Caki2 (cell line): Measurements from ENCODE around the gene RNF31. TPM values are rescaled to one million over a fixed set of nuclear protein-coding genes. Genes with fewer than 3 reads are reported as not detected.
"Not testable (repeated sequence)": the region's sequence is repeated elsewhere in the genome, so short reads cannot be mapped to it uniquely, and the experiment has no call there.

ENCODE experiments used
- DNase-seq: peaks from one replicate; pipeline ENCODE4 v3.0.0-alpha.2; 2015; ENCODE audit warnings: low read depth
- in situ Hi-C: cut with HindIII; loops from 2 replicates; pipeline ENCODE4 v1.10.0; 2016; ENCODE audit warnings: low sequenced_read_pairs, low pct_unique_long_range_greater_than_20kb, mixed read lengths
- total RNA-seq: library from RNA; depleted of rRNA; stranded (reverse); fragments of >200 nt; shearing (Covaris generic); gene quantifications from 2 replicates; pipeline ENCODE4 v1.2.3, GENCODE V29; 2014; ENCODE audit warnings: low replicate concordance

Gene RNF31
- total RNA-seq, 1 experiment from 2014 or later, result 48.9 TPM

DNA sequence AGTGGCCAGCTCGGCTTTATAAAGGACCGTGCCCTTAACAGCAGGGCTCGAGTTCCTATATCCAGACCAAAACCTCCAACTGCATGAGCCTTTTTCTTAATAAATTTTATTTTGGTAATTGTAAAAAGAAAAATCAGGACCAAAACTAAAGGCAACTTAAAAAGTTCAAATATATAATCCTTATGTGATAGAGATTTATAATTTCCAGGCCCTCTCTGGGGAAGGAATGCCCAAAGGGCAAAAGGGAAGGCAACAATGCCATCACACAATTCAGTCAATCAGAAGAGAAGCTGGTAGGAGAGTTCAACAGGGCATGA, 41.7 kb downstream of the RNF31 start:
- DNase-seq, result no peak
- in situ Hi-C loops, result no loop called here

- in situ Hi-C loops, result no loop called here
Measured at GRCh38 chr14:24189460-24189859, 42.2 kb downstream of the RNF31 start.

GRCh38 chr14:24190416-24190815, 43.1 kb downstream of the RNF31 start:
- DNase-seq, result no peak
- in situ Hi-C loops, result no loop called here

More at GRCh38 chr14:24189460-24189859, 42.2 kb downstream of the RNF31 start:
- DNase-seq, result no peak

DNA sequence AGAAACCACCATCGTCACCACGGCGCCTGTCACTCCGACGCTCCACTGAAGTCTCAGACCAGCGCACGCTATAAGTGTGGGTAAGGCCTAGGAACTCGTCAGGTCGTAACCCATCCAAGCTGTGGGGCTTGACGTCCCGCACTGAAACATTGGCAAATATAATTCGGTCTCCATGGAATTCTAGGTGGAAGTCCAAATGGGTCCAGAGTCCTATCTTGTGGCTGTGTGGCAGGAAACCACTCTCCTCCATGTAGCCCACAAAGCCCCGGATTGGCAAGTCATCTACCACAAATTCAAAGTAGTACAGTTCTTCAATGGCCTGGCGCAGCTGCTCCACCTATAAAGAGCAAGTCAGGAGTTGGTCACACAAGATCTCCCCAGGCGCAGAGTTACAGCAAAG, 45.6 kb downstream of the RNF31 start:
- in situ Hi-C loops, result no loop called here
- no peak for DNase-seq

DNA sequence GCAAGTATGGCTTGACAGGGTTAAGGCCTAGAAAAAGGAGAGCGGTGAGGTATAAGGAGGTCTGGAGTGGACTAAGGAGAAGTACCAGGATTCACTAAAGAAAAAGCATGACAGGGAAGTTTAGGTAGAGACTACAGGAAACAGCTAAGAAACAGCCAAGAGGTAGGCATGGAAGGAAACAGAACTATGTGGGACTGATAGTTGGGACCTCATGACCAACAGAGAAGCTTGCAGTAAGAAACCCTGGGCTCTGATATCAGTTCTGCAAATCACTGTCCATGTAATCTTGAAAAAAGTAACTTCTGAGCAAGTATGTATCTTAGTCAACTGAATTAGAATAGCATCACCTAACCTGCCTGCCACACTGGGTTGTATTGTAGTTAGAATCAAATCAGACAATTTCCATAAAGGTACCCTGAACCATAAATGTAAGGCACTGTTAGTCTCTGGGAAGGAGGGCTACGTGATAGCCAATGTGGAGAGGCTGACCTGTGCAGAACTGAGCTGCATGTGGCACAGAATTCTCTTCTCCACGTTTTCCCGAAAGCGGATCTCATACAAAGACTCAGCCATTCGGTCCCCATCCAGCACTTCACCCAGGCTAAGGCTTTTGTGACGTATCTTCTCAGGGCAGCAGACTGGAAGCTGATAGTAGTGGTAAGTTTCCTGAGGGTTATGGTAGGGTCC, 47.0 kb downstream of the RNF31 start:
- in situ Hi-C loops, result no loop called here
- DNase-seq, result no peak

- in situ Hi-C loops, result no loop called here
Measured at GRCh38 chr14:24194873-24195185, 47.5 kb downstream of the RNF31 start.

DNA sequence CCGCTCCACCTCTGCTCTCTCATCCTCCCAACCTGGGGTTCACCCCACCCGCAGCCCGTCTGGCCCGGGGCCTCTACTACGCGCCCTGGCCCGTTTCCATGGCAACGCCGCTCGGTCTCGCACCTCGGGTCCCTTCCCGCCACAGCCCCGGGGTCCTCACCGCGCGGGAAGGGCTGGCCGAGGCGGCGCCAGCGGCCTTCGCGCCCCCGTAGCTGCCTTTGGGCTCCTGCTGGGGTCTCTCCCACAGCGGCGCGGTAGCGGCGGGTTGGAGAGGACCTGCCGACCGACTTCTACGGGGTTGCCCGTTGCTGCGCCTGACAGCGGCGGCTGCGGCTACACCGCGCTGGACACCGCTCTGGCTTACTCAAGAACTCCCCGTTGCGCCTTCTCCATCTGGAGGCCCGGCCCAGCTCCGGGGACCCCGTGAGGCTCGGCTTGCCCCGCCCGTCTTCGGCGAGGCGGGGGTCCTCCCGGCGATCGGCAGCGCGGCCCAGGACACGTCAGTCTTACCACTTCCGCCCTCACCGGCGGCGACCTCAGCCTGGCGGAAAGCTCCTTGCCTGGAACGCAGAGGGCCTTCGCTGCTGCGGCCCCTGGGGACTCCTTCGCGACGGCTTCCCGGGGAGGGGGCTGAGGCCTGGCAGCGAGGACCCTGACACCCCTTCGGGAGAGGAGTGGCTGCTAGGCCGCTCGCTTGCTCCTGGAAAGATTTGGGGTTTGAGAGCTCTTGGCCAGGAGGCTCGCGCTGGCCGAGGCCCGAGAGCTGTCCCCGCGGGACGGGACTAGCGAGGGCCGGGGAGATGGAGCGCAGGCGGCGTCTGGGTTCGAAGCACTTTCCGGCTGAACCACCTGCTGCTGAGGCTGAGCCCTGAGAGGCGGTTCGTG, 48.1 kb downstream of the RNF31 start, which contains the start of gene TM9SF1:
TM9SF1 (minus strand) TSS at position 256 of the 885 bp plus-strand sequence. CDS start 422 bp downstream, outside the sequence.
- in situ Hi-C loops, result no loop called here
- DNase-seq, result peak; percentile 81

More at GRCh38 chr14:24194873-24195185, 47.5 kb downstream of the RNF31 start:
- DNase-seq, result no peak

DNA sequence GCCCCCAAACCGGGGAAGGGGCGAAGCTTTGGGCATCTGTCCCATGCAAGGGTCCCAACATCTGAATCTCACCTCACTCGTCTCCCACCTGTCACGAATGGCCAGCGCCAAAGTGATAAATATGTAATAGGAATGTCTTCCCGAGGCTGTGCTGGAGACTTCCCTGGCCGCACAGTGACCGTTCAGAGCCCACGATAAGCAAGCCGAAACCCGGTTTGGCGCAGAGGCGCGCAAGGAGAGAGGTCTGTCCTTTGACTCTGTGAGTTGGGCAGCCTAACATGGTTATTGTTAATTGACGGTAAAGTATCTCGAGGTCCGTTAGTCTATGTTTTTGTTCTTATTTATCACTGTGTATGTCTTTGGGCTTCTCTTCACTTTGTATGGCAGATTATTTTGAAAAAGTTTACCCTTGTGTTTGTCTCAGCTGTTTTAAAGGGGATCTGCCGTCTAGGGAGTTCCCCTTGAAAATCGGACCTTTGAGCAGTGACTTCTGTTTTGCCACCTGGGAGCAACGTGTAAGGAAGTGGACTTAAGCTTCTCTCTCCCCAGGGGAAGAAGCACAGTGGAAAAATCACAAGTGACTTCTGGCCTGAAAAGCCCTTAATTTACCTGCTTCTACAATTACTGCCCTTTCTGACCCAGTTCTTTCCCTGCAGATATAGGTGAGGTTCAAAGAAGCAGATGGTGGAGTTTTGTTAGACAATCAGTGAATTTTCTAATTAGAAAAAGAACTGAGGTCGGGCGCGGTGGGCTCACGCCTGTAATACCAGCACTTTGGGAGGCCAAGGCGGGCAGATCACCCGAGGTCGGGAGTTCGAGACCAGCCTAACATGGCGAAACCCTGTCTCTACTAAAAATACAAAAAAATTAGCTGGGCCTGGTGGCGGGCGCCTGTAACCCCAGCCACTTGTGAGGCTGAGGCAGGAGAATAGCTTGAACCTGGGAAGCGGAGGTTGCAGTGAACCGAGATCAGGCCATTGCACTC, 49.1 kb downstream of the RNF31 start:
- peak; percentile 23 for DNase-seq
- in situ Hi-C loops, result no loop called here

GRCh38 chr14:24197056-24197450, 49.8 kb downstream of the RNF31 start:
- no peak for DNase-seq
- in situ Hi-C loops, result no loop called here

- in situ Hi-C loops, result no loop called here
- no peak for DNase-seq
Measured at GRCh38 chr14:24198814-24199524, 51.7 kb downstream of the RNF31 start.

- DNase-seq, in situ Hi-C loops: not testable (repeated sequence)
Measured at GRCh38 chr14:24202538-24202937, 55.2 kb downstream of the RNF31 start.

- in situ Hi-C loops, DNase-seq: not testable (repeated sequence)
Measured at GRCh38 chr14:24203249-24203886, 56.1 kb downstream of the RNF31 start.

DNA sequence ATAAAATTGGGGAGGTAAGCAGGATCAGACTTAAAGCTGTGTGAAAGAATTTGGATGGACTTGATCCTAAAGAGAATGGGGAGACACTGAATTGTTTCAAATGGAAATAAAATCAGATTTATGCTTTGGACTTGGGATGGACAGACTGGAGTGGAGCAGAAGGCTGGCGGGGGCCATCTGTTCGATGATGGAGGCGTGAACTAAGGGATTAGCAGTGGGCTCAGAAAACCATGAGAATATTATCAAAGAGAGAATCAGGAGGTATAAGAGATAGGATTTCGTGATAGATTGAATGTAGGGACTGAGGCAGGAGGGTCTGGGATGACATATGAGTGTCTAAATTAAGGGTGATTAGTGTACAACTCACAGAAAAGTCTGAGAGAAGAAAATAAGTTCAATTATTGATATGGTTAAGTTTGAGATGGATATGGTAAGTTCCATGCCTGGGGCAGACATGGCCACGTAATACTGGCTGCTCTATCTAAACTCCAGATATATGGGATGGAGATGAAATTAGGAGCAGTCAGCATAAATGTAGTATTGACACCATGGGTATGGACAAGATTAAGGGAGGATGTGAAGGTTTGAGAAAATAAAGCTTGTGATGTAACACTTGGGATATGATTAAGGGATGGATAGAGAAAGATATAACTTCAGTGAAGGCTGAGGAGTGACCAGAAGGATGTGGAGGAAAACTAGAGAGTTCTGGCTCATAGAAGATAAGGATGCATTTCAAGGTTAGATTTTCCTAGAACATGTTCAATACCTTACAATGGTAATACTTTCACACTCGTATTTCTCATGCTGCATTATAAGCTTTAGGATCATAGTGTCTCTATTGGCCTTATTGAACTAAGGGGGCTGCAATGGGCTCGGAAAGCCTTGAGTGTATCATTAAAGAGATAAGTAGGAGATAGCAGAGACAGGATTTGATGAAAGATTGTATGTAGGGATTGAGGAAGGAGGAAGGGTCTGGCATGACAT, 57.2 kb downstream of the RNF31 start:
- DNase-seq, result no peak
- in situ Hi-C loops, result no loop called here

DNA sequence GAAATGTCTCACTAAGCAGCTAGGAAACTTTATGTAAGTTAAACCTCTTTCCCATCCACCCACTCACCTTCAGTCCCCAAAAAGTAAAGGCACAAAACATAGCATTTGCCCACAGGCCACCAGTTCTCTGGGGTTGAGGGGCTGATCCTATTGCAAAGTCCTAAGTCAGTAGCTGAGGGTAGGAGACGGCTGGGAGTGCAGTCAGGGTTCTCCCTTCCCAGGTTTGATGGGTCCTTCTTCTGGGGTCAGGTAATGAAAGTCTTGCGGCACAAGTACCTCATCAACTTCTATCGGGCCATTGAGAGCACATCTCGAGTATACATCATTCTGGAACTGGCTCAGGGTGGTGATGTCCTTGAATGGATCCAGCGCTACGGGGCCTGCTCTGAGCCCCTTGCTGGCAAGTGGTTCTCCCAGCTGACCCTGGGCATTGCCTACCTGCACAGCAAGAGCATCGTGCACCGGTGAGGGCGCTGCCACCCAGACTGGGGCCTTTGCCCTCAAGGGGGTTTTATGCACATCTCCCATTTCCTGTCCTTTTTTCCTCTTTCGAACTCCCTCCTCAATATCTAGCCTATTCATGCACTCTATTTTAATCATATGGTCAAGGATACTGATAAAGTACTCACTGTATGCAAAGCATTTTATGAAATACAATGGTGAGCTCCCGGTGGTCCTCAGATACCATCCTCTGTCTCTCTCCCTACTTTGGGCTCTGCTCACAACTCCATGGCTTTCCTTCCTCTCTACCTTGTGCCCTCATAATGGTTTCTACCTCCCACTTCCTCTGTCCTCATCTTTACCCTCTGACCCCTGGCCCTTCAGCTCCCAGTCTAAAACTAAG, 59.2 kb downstream of the RNF31 start:
- DNase-seq, result no peak
- in situ Hi-C loops, result no loop called here

DNA sequence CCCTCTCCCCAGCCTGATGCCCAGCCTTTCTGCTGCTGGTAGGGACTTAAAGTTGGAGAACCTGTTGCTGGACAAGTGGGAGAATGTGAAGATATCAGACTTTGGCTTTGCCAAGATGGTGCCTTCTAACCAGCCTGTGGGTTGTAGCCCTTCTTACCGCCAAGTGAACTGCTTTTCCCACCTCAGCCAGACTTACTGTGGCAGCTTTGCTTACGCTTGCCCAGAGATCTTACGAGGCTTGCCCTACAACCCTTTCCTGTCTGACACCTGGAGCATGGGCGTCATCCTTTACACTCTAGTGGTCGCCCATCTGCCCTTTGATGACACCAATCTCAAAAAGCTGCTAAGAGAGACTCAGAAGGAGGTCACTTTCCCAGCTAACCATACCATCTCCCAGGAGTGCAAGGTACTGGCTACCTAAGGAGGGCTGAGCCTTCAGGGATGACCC, 59.8 kb downstream of the RNF31 start:
- DNase-seq, result no peak
- in situ Hi-C loops, result no loop called here

GRCh38 chr14:24207625-24208024, 60.3 kb downstream of the RNF31 start:
- DNase-seq, result no peak
- in situ Hi-C loops, result no loop called here
